ENCODE measurements around the gene TP53BP2.

Gene TP53BP2

GRCh38 chr1:223885614-223886013 lies 39.9 kb upstream of the TP53BP2 start:
- Histone ChIP-seq H3K79me2 (no peaks in the 10 kb centered on the region), H3K27ac (no peak overlapping the region), H3K4me2 (ENCODE audit: low read length) (no peak overlapping the region), H3K4me3 (ENCODE audit: low read depth, low read length) (no peak overlapping the region), H3K27me3 (ENCODE audit: control insufficient read depth, insufficient read depth, low read length) (no peaks in the 10 kb centered on the region), H3K4me1 (no peaks in the 10 kb centered on the region), H2AFZ (no peak overlapping the region), H3K9ac (no peak overlapping the region), H3K9me3 (ENCODE audit: control insufficient read depth, low read length) (no peaks in the 10 kb centered on the region), H3K36me3 (ENCODE audit: control insufficient read depth, insufficient read depth, low read length) (no peaks in the 10 kb centered on the region)
- TF ChIP-seq CTCF (IDR thresholded peaks at IDR 0.05): no peak

- Histone ChIP-seq H3K79me2 (no peaks in the 10 kb centered on the region), H3K4me3 (ENCODE audit: low read depth, low read length) (no peak overlapping the region)
Measured at GRCh38 chr1:223878598-223879325, 33.0 kb upstream of the TP53BP2 start.

GRCh38 chr1:223877804-223878203 lies 32.1 kb upstream of the TP53BP2 start:
- H3K9me3 ChIP-seq (ENCODE audit: control insufficient read depth, low read length): no peaks in the 10 kb centered on the region
- H2AFZ ChIP-seq: no peak overlapping the region
- H3K4me1 ChIP-seq: no peaks in the 10 kb centered on the region
- H3K27ac ChIP-seq: no peak overlapping the region
- H3K4me2 ChIP-seq (ENCODE audit: low read length): no peak overlapping the region
- no peak overlapping the region for H3K9ac ChIP-seq
- no peaks in the 10 kb centered on the region for H3K79me2 ChIP-seq
- H3K4me3 ChIP-seq (ENCODE audit: low read depth, low read length): no peak overlapping the region
- no peaks in the 10 kb centered on the region for H3K27me3 ChIP-seq (ENCODE audit: control insufficient read depth, insufficient read depth, low read length)
- H3K36me3 ChIP-seq (ENCODE audit: control insufficient read depth, insufficient read depth, low read length): no peaks in the 10 kb centered on the region
- no peak for TF ChIP-seq CTCF (IDR thresholded peaks at IDR 0.05)

More at GRCh38 chr1:223878598-223879325, 33.0 kb upstream of the TP53BP2 start:
- H3K9ac ChIP-seq: no peak overlapping the region
- H3K4me1 ChIP-seq: no peaks in the 10 kb centered on the region
- no peak overlapping the region for H3K4me2 ChIP-seq (ENCODE audit: low read length)
- no peak overlapping the region for H3K27ac ChIP-seq
- no peaks in the 10 kb centered on the region for H3K36me3 ChIP-seq (ENCODE audit: control insufficient read depth, insufficient read depth, low read length)
- no peak overlapping the region for H2AFZ ChIP-seq
- H3K27me3 ChIP-seq (ENCODE audit: control insufficient read depth, insufficient read depth, low read length): no peaks in the 10 kb centered on the region
- H3K9me3 ChIP-seq (ENCODE audit: control insufficient read depth, low read length): no peaks in the 10 kb centered on the region
- no peak for TF ChIP-seq CTCF (IDR thresholded peaks at IDR 0.05)

DNA sequence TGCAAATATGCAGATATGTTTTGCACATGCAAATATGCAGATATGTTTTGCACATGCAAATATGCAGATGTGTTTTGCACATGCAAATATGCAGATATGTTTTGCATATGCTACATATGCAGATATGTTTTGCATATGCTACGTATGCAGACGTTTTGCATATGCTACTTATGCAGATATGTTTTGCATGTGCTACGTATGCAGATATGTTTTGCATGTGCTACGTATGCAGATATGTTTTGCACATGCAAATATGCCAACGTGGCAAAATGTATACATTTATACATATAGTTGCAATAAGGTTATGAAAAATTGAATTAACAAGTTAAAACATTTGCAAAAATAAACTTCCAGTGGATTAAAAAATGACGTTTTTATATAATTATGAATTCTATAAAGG lies 30.8 kb upstream of the TP53BP2 start:
- Histone ChIP-seq H3K4me2 (ENCODE audit: low read length) (no peak overlapping the region), H3K4me1 (no peaks in the 10 kb centered on the region), H3K27me3 (ENCODE audit: control insufficient read depth, insufficient read depth, low read length) (no peaks in the 10 kb centered on the region), H3K27ac (no peak overlapping the region), H2AFZ (no peak overlapping the region), H3K9ac (no peak overlapping the region), H3K36me3 (ENCODE audit: control insufficient read depth, insufficient read depth, low read length) (no peaks in the 10 kb centered on the region), H3K79me2 (no peaks in the 10 kb centered on the region), H3K9me3 (ENCODE audit: control insufficient read depth, low read length) (no peaks in the 10 kb centered on the region), H3K4me3 (ENCODE audit: low read depth, low read length) (no peak overlapping the region)
- no peak for TF ChIP-seq CTCF (IDR thresholded peaks at IDR 0.05)

- no peaks in the 10 kb centered on the region for H3K79me2 ChIP-seq
- no peak overlapping the region for H2AFZ ChIP-seq
- H3K27ac ChIP-seq: no peak overlapping the region
- H3K9ac ChIP-seq: no peak overlapping the region
- no peaks in the 10 kb centered on the region for H3K27me3 ChIP-seq (ENCODE audit: control insufficient read depth, insufficient read depth, low read length)
- no peaks in the 10 kb centered on the region for H3K9me3 ChIP-seq (ENCODE audit: control insufficient read depth, low read length)
- H3K4me3 ChIP-seq (ENCODE audit: low read depth, low read length): no peak overlapping the region
- H3K36me3 ChIP-seq (ENCODE audit: control insufficient read depth, insufficient read depth, low read length): no peaks in the 10 kb centered on the region
- no peak overlapping the region for H3K4me2 ChIP-seq (ENCODE audit: low read length)
- peaks cover 2% of the 10 kb centered on the region for H3K4me1 ChIP-seq
- no peak for TF ChIP-seq CTCF (IDR thresholded peaks at IDR 0.05)
Measured at GRCh38 chr1:223873044-223873443, 27.3 kb upstream of the TP53BP2 start.
